ENCODE data around the gene RNF13.

GRCh38 chr3:149947231-149947630 lies 134.2 kb downstream of the RNF13 start:
- TF ChIP-seq TAF1 (IDR thresholded peaks at IDR 0.05; ENCODE audit: low read depth) (no peak), EP300 (IDR thresholded peaks at IDR 0.05; ENCODE audit: borderline replicate concordance) (no peak)
